Loucy (cell line): ENCODE data around the gene TAF11L8.
"Not testable (repeated sequence)": the region's sequence is repeated elsewhere in the genome, so short reads cannot be mapped to it uniquely, and the experiment has no call there.

ENCODE experiments used
- H2AFZ ChIP-seq: fragments of 200-600 bp; sonication (generic); 2 replicates; pipeline ENCODE4 v1.6.0; 2016; ENCODE audit warnings: antibody characterized with exemption, mild to moderate bottlenecking, low read length, moderate library complexity
- H3F3A ChIP-seq: fragments of 200-600 bp; 2 replicates; pipeline ENCODE4 v1.6.0; 2016; ENCODE audit warnings: antibody characterized with exemption, low read depth, mild to moderate bottlenecking
- H3K27me3 ChIP-seq: fragments of 200-600 bp; sonication (generic); 2 replicates; pipeline ENCODE4 v1.6.1; 2014; ENCODE audit warnings: low read length, mild to moderate bottlenecking; ENCODE audit not compliant: insufficient read depth, poor library complexity, severe bottlenecking
- H3K36me3 ChIP-seq: fragments of 200-600 bp; sonication (generic); 2 replicates; pipeline ENCODE4 v1.6.1; 2016; ENCODE audit warnings: low read length; ENCODE audit not compliant: insufficient read depth
- H3K4me1 ChIP-seq: fragments of 200-600 bp; sonication (generic); 2 replicates; pipeline ENCODE4 v1.5.1; 2014; ENCODE audit warnings: low read length, mild to moderate bottlenecking; ENCODE audit not compliant: insufficient read depth, poor library complexity, severe bottlenecking
- H3K4me2 ChIP-seq: fragments of 200-600 bp; sonication (generic); 2 replicates; pipeline ENCODE4 v1.6.0; 2014; ENCODE audit warnings: antibody characterized with exemption, low read length, low read depth, mild to moderate bottlenecking; ENCODE audit not compliant: poor library complexity, severe bottlenecking
- H3K4me3 ChIP-seq: fragments of 200-600 bp; sonication (generic); 2 replicates; pipeline ENCODE4 v1.5.1; 2014; ENCODE audit warnings: low read length, mild to moderate bottlenecking, mixed read lengths; ENCODE audit not compliant: poor library complexity, severe bottlenecking
- H3K79me2 ChIP-seq: fragments of 200-600 bp; sonication (generic); 2 replicates; pipeline ENCODE4 v1.6.1; 2014; ENCODE audit warnings: low read length; ENCODE audit not compliant: insufficient read depth
- H3K9ac ChIP-seq: fragments of 200-600 bp; sonication (generic); 2 replicates; pipeline ENCODE4 v1.6.0; 2014; ENCODE audit warnings: mild to moderate bottlenecking, low read depth, low read length, moderate library complexity; ENCODE audit not compliant: poor library complexity, severe bottlenecking
- H3K9me2 ChIP-seq: fragments of 200-600 bp; sonication (generic); replicated peaks from 2 replicates; pipeline ENCODE4 v1.6.1; 2016; ENCODE audit warnings: low read depth, low read length, mixed read lengths
- H3K9me3 ChIP-seq: fragments of 200-600 bp; sonication (generic); 2 replicates; pipeline ENCODE4 v1.6.1; 2014; ENCODE audit warnings: mild to moderate bottlenecking, antibody characterized with exemption, low read length, low read depth; ENCODE audit not compliant: insufficient read depth
- H4K20me1 ChIP-seq: fragments of 200-600 bp; sonication (generic); 2 replicates; pipeline ENCODE4 v1.6.0; 2014; ENCODE audit warnings: antibody characterized with exemption, low read length, mild to moderate bottlenecking; ENCODE audit not compliant: insufficient read depth, poor library complexity, severe bottlenecking
- EZH2phosphoT487 ChIP-seq: fragments of 200-600 bp; IDR thresholded peaks from 2 replicates; pipeline ENCODE4 v1.6.1; 2018; ENCODE audit warnings: antibody characterized with exemption, mild to moderate bottlenecking, moderate library complexity, borderline replicate concordance
- TF ChIP-seq, protein P1 (sequence below): fragments of 200-600 bp; sonication (generic); conservative IDR thresholded peaks from 2 replicates; pipeline ENCODE4 v1.5.1; 2014; ENCODE audit warnings: mild to moderate bottlenecking, antibody characterized with exemption, low read length

The TAF11L8 gene

DNA sequence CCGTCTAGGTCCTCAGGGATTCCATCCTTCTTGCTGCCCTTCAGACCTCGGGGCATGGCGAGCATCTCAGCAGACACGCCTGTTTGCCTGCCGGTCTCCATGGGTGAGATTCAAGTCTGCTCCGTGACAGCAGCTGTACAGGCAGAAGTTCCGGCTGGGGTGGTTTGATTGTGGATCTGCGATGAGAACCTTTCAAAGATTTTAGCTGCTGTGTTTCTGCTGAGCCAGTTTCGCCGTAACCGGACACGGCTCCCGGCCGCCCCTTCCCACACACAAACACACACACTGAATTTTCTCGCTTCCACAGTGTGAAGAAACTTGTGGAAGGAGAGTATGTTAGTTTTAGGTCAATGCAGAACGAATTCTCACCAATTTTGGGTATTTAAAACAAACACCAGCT lies at the start of gene TAF11L8:
Gene TAF11L8 (minus strand): TSS at position 101 of the 400 bp plus-strand sequence.
- not testable (repeated sequence) for H3K4me3 ChIP-seq, H3K9me2 ChIP-seq, H4K20me1 ChIP-seq, H3K9ac ChIP-seq, H3K27me3 ChIP-seq, H3K4me1 ChIP-seq, H3F3A ChIP-seq, H3K36me3 ChIP-seq, H2AFZ ChIP-seq, H3K9me3 ChIP-seq, H3K4me2 ChIP-seq, H3K79me2 ChIP-seq

DNA sequence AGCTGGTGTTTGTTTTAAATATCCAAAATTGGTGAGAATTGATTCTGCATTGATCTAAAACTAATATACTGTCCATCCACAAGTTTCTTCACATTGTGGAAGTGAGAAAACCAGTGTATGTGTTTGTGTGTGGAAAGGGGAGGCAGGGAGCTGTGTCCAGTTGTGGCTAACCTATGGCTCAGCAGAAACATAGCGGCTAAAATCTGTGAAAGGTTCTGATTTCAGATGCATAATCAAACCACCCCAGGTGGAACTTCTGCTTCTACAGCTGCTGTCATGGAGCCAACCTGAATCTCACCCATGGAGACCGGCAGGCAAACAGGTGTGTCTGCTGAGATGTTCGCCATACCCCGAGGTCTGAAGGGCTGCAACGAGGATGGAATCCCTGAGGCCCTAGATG lies 43.4 kb upstream of the TAF11L8 start, which contains the start of gene TAF11L14:
Gene TAF11L14 (plus strand): TSS at position 301 of the 400 bp plus-strand sequence.
- Histone ChIP-seq H3K9ac (no peak within 1 kb of the TSS), H3K4me2 (no peak within 1 kb of the TSS), H3F3A (no peaks in the 10 kb centered on the region), H3K36me3 (no peaks in the 10 kb centered on the region), H3K9me3 (no peaks in the 10 kb centered on the region; the same call in 1 of the 2 replicates), H3K4me1 (no peaks in the 10 kb centered on the region), H4K20me1 (no peaks in the 10 kb centered on the region), H2AFZ (no peak within 1 kb of the TSS), H3K79me2 (no peaks in the 10 kb centered on the region), H3K4me3 (no peak within 1 kb of the TSS), H3K27me3 (no peaks in the 10 kb centered on the region), H3K9me2 (no peaks in the 10 kb centered on the region)
- TF ChIP-seq, protein P1, sequence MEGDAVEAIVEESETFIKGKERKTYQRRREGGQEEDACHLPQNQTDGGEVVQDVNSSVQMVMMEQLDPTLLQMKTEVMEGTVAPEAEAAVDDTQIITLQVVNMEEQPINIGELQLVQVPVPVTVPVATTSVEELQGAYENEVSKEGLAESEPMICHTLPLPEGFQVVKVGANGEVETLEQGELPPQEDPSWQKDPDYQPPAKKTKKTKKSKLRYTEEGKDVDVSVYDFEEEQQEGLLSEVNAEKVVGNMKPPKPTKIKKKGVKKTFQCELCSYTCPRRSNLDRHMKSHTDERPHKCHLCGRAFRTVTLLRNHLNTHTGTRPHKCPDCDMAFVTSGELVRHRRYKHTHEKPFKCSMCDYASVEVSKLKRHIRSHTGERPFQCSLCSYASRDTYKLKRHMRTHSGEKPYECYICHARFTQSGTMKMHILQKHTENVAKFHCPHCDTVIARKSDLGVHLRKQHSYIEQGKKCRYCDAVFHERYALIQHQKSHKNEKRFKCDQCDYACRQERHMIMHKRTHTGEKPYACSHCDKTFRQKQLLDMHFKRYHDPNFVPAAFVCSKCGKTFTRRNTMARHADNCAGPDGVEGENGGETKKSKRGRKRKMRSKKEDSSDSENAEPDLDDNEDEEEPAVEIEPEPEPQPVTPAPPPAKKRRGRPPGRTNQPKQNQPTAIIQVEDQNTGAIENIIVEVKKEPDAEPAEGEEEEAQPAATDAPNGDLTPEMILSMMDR, result no peak
- no peak for TF ChIP-seq EZH2phosphoT487

DNA sequence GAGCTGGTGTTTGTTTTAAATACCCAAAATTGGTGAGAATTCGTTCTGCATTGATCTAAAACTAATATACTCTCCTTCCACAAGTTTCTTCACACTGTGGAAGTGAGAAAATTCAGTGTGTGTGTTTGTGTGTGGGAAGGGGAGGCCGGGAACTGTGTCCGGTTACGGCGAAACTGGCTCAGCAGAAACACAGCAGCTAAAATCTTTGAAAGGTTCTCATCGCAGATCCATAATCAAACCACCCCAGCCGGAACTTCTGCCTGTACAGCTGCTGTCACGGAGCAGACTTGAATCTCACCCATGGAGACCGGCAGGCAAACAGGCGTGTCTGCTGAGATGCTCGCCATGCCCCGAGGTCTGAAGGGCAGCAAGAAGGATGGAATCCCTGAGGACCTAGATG lies 41.0 kb upstream of the TAF11L8 start, which contains the start of gene TAF11L13:
Gene TAF11L13 (plus strand): TSS at position 301 of the 400 bp plus-strand sequence.
- H2AFZ ChIP-seq, H3K9me3 ChIP-seq, H3K9ac ChIP-seq, H3K4me3 ChIP-seq, H3K27me3 ChIP-seq, H4K20me1 ChIP-seq, H3K4me2 ChIP-seq, H3K9me2 ChIP-seq, H3K79me2 ChIP-seq, H3F3A ChIP-seq, H3K4me1 ChIP-seq, H3K36me3 ChIP-seq: not testable (repeated sequence)

DNA sequence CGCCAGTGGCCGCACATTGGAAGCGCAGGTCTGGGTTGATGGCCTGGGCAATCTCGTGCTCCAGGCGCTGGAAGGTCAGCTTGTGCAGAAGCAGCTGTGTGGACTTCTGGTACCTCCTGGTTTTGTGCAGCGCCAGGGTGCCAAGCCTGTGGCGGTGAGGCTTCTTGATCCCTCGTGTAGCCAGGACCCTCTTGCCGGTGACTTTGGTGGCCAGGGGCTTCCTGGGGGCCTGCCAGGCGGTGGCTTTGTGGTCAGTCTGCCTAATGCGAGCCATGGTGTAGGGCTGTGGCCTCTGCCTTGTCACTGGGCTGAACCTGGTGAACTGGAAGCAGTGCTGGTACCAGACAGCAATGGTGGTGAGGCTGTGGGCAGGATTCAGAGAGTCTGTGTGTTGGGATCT lies 34.9 kb upstream of the TAF11L8 start:
- Histone ChIP-seq H3K4me2 (no peak overlapping the region), H3K9me2 (no peaks in the 10 kb centered on the region), H3K9me3 (no peaks in the 10 kb centered on the region), H3K79me2 (no peaks in the 10 kb centered on the region), H4K20me1 (no peaks in the 10 kb centered on the region), H3K27me3 (no peaks in the 10 kb centered on the region), H3K9ac (no peak overlapping the region), H3K4me1 (no peaks in the 10 kb centered on the region), H2AFZ (no peak overlapping the region), H3K4me3 (no peak overlapping the region), H3F3A (no peaks in the 10 kb centered on the region), H3K36me3 (no peaks in the 10 kb centered on the region)
- TF ChIP-seq, protein P1, result no peak
- no peak for TF ChIP-seq EZH2phosphoT487
